ENCODE data around the gene POMP. TPM values are rescaled to one million over a fixed set of nuclear protein-coding genes. Genes with fewer than 3 reads are reported as not detected.

The POMP gene
- total RNA-seq, 1 experiment from 2014 or later, result 92.2 TPM

DNA sequence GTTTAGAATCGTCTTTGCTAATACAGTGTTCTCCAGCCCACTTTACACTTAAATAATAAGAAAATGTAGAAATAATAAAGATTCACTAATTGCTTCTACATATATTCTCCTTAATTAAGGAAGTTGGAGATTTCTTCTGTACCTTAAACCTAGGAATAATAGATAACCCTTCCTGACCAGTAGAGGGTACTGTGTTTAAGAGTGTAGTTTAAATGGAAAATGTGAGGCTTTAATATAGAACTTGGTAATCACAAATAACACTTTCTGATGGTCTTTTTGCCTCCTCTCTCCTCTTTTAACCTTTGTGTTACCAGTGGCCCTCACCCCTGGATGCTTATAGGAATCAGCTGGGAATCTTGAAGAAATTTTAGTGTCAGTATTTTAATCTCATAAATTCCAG is 20.7 kb downstream of the POMP start:
- no peaks in the 10 kb centered on the region for H3K27me3 Mint-ChIP-seq (ENCODE audit: low read depth)
- ATAC-seq (no peak), DNase-seq (ENCODE audit: low spot score) (no peak)
- no peaks in the 10 kb centered on the region for H3K9me3 Mint-ChIP-seq
- POLR2A ChIA-PET, result no interaction called here
- H3K36me3 Mint-ChIP-seq, result peaks cover 15% of the 10 kb centered on the region
- no peak overlapping the region for H3K4me3 Mint-ChIP-seq
- peaks cover 7% of the 10 kb centered on the region for H3K4me1 Mint-ChIP-seq
- TF ChIP-seq OVOL2 (CRISPR knock-in tag; IDR thresholded peaks at IDR 0.05; ENCODE audit: borderline replicate concordance), result no peak
- no peak for TF ChIP-seq ELF4 (CRISPR knock-in tag; IDR thresholded peaks at IDR 0.05; ENCODE audit: low read depth)
- no peak for TF ChIP-seq CREM (CRISPR knock-in tag; IDR thresholded peaks at IDR 0.05)
- TF ChIP-seq SMAD3 (CRISPR knock-in tag; IDR thresholded peaks at IDR 0.05; ENCODE audit: borderline replicate concordance), result no peak
- no peak for TF ChIP-seq IRF2 (CRISPR knock-in tag; IDR thresholded peaks at IDR 0.05; ENCODE audit: borderline replicate concordance, low read depth)
- no peak for TF ChIP-seq ZNF425 (CRISPR knock-in tag; conservative IDR thresholded peaks at IDR 0.05)
- no peak for TF ChIP-seq ZNF138 (CRISPR knock-in tag; conservative IDR thresholded peaks at IDR 0.05)
- no peak for TF ChIP-seq USF2 (CRISPR knock-in tag; IDR thresholded peaks at IDR 0.05)
- TF ChIP-seq, protein P1, sequence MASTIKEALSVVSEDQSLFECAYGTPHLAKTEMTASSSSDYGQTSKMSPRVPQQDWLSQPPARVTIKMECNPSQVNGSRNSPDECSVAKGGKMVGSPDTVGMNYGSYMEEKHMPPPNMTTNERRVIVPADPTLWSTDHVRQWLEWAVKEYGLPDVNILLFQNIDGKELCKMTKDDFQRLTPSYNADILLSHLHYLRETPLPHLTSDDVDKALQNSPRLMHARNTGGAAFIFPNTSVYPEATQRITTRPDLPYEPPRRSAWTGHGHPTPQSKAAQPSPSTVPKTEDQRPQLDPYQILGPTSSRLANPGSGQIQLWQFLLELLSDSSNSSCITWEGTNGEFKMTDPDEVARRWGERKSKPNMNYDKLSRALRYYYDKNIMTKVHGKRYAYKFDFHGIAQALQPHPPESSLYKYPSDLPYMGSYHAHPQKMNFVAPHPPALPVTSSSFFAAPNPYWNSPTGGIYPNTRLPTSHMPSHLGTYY (CRISPR knock-in tag; IDR thresholded peaks at IDR 0.05), result no peak
- no peak for TF ChIP-seq E2F1 (CRISPR knock-in tag; IDR thresholded peaks at IDR 0.05)
- TF ChIP-seq FOXP1 (CRISPR knock-in tag; IDR thresholded peaks at IDR 0.05; ENCODE audit: borderline replicate concordance), result no peak
- TF ChIP-seq RELA (CRISPR knock-in tag; IDR thresholded peaks at IDR 0.05; ENCODE audit: borderline replicate concordance), result no peak
- no peak for TF ChIP-seq ZNF121 (CRISPR knock-in tag; IDR thresholded peaks at IDR 0.05)
- no peak for TF ChIP-seq ETV6 (CRISPR knock-in tag; IDR thresholded peaks at IDR 0.05)
- H3K27ac Mint-ChIP-seq, result no peak overlapping the region
- CTCF ChIA-PET, result interaction anchor here (0.9 to 1.9 kb wide), 2 partner anchors 21 to 117 kb away, joined by 3 to 15 read pairs; partner anchors contain the start of gene POMP

DNA sequence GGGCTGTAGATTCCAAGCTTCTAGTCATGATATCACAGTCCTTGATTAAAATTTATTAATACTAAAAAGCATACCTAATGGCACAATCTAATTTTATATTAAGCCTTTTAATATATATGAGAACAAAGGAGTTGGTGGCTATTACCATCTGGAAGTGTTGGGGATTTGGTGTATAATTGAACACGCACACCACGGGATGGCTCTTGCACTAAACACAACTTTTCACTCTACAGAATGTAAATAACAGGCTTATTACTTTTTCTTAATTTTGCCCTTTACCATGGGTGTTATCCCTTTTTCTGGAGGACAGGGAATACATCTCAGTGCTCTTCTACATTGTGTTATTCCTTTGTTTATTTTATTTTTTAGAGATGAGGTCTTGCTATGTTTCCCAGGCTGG is 21.6 kb downstream of the POMP start:
- DNase-seq (ENCODE audit: low spot score) (no peak), ATAC-seq (no peak)
- CTCF ChIA-PET, result interaction anchor here (1.9 kb wide), 1 partner anchor 116 kb away, joined by 15 read pairs; no protein-coding TSS in a partner anchor
- Mint-ChIP-seq H3K27me3 (ENCODE audit: low read depth) (no peaks in the 10 kb centered on the region), H3K4me1 (peaks cover 12% of the 10 kb centered on the region), H3K27ac (no peak overlapping the region), H3K36me3 (peaks cover 15% of the 10 kb centered on the region), H3K9me3 (no peaks in the 10 kb centered on the region), H3K4me3 (no peak overlapping the region)
- POLR2A ChIA-PET, result no interaction called here
- TF ChIP-seq ARID4B (CRISPR knock-in tag; IDR thresholded peaks at IDR 0.05; ENCODE audit: borderline replicate concordance) (no peak), ATF3 (CRISPR knock-in tag; conservative IDR thresholded peaks at IDR 0.05) (no peak), ZNF317 (CRISPR knock-in tag; IDR thresholded peaks at IDR 0.05; ENCODE audit: borderline replicate concordance, low read depth) (no peak), CREM (CRISPR knock-in tag; IDR thresholded peaks at IDR 0.05) (no peak), RORB (CRISPR knock-in tag; IDR thresholded peaks at IDR 0.05) (no peak), TP53 (CRISPR knock-in tag; IDR thresholded peaks at IDR 0.05) (no peak), ZNF263 (CRISPR knock-in tag; IDR thresholded peaks at IDR 0.05; ENCODE audit: low read depth) (no peak), AFF4 (CRISPR knock-in tag; IDR thresholded peaks at IDR 0.05; ENCODE audit: borderline replicate concordance) (no peak), CREB1 (CRISPR knock-in tag; IDR thresholded peaks at IDR 0.05) (no peak)
